NCI-H2107 treated with DMSO at 0.1 percent for 48 hours (cell line): ENCODE measurements around the gene ANKRD10.
A peak's percentile ranks its signal among the peaks of the same experiment; 100 is the strongest.

ENCODE experiments used
- DNase-seq: peaks from one replicate; lab custom pipeline; 2025; ENCODE audit not compliant: unreplicated experiment; lab: John Stamatoyannopoulos, UW

The ANKRD10 gene

DNA sequence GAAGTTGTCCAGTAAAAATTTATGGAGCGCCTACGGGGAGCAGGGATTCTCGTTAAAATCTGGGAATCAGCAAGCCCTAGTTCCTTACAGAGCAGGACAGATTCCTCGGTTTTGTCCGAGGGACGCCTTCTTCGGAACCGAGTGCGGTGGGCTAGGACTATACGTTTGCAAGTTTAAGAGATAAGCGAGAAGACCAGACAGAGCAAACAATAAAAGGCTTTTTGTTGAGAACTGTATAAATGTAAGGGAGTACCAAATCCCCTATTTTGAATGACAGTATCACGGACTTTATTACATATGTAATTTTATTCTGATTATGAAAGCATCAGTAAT is 971 bp upstream of the ANKRD10 start:
- no peak for DNase-seq

DNA sequence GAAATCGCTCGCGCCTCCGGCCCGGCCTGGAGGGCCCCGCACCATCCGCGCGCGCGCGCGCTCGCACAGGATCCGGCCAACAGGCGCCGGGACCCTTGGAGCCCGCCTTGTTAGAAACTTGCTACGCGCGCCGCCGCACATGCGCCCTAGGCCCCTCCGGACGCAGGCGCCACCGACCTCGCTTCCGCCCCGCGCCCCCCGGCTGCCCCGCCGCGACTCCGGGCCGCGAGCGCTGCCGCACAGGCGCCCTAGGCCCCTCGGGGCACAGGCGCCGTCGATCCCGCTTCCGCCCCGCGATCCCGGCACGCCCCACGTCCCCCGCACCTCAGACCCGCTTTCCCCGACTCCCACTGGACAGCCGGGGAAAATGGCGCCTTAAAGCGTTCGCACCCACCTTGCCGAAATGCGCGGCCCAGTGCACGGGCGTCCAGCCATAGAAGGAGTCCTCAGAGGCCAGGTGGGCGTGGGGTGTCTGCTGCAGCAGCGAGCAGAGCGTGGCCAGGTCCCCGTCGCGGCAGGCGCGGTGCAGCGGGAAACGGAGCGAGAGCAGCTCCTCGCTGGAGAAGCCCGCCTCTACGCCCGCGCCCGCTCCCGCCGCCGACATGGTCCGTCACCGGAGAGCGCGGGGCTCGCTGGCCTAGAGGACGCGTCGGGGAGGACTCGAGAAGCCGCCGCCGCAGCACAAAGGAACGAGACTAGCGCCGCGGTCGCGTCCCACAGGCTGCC is 375 bp downstream of the ANKRD10 start:
- peak; percentile 13 for DNase-seq

DNA sequence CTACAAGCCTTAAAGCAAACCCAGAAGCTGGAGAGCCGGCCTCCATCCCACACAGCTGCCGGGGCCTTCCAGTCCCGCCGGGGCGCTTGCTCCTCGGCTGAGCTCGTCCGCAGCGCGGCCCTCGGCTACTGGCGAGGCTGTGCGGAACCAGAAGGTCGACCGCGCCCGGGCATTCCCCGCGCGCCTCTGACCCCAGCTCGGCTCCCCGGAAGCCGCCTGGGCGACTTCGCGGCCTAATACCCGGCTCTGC is 863 bp downstream of the ANKRD10 start:
- DNase-seq = no peak

DNA sequence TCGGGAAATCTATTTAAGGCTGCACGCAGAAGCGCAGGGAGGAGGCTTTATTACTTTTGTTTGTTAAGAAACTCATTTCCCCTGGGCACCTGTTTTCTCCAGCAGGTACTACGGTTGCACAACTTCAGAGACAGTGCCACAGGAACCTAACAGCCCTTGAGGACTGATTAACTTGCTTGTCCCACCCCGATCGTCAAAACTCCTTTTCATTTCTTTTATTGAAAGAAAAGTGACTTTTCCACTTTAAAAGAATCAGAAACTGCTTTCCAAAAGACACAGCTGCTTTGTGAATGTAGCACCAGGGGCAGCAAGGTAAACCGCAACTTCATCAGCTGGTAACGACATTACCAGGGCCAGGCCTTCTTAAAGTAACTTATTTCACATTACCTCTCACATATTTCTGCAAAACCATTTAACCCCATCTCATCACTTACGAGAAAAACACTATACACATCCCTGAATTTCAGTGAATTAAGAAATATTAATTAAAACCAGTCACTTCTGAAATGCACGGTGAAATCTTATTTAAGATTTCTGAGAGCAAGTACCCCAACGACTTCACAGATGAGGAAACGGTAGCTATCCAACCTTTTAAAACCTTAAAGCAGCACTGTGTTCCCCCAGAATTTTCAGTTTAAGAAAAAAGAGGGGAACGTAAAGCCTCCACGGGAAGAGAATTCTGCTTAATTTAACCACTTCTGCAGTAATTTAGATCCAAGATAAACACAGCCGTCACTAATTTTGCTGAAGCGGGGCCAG is 1.4 kb downstream of the ANKRD10 start:
- DNase-seq = peak; percentile 21

DNA sequence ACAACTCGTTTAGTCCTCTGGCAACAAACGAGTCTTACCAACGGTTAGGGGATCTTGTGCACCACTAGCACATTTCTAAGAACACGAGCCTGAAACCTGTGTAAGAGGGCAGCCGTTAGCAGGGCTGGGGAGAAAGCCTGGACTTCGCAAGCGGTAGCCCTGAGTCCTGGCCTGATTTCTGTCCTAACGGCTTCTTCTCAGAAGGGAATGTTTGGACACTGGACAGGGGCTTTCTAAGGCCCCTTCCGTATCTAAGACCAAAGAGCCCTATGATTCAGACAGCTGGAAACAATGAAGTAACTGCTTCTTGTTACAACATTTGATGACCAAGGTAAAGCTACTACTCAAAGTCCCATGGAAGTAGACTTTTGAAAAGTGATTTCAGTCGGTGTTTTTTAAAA is 2.2 kb downstream of the ANKRD10 start:
- no peak for DNase-seq

DNA sequence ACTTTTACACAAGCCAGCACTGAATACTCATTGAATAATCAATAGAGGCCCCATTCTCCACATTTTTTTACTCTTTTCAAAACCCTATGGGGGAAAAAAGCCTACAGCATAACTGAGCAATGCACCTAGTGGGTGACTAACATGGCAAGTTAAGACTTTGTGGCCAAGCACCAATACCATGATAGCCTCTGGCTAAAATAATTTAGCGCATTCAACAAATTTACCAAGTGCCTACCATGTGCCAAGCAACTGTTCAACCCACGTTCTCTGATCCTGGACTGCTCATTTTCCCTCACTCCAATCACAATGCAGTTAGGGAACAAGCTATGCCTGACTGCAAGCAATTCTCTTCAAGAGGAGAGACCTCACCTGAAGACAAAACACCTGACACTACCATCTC is 3.0 kb downstream of the ANKRD10 start:
- no peak for DNase-seq

DNA sequence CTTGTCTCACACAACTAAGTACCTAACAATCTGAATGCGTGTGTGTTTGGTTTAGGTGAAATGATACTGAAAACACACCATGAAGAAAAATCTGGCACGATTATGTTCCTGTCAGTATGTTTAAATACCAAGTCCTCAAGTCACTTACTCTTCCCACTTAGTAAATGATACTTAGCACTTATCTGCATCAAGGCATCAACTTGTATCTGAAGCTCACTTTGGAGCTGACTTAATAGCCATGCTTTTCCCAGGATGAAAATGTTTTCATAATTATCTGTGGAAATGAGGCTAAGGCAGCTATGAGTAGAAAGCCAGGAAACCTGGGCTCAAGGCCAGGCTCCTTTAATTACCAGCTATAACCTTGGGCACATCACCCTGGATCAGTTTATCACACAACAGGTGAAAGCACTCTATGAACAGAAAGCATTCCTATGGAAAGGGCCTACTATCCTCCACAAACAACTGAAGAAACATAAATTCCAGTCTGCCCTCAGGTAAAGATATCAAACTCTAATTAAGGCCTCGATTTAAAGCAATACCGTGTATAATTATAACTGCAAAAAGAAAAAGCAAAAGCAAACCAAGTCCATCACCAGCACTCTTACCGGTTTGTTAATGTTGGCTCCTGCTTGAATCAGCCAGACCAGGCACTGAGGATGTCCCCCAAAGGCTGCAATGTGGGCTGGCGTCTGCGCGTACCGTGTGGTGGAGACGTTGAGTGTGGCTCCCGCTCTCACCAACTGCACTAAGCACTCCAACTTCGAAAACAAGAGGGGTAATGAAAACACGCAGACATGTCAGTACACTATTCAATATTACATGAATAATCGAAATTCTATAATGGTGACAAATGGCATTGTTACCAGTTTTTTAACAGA is 4.6 kb downstream of the ANKRD10 start:
- no peak for DNase-seq

DNA sequence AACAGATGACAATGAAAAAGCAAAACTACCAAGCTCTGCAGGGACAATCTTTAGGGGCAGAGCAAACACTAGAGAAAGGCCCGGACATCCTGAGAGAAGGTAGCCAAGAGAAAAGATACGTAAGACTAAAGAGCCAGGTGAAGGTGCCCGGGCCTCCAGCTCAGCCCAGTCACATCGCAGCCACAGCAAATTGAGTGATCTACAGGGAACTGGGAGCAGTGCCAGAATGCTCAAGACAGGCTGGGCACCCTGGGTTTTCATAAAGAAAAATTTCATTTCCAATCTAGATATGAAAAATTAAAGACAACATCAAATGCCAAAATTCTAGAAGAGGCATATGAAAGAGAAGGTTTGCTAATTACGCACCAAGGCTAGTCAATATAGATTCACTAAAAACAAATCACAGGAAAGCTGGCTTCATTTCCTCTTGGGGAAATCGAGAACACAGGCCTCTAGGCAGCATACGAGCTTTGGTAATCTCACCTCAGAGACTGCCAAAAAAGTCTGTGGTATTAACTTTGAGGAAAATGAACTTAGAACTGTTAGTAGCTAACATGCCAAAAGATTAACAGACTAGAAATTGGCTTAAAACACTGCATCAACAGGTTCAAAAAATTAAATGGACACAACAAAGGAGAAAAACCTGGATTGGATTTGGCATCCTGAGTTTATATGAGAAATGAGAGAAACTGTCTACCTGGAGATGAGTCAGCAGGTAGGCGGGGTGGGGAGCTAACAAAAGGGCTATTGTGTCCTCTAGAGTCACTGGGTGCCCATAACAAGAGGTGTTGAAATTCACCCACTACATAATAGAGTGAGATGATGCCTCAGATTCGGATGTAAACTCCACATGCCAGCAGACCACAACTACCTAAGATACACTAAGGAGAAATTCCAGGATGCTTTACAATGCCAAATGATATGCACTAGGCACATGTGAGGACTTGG is 6.6 kb downstream of the ANKRD10 start:
- peak; percentile 45 for DNase-seq

DNA sequence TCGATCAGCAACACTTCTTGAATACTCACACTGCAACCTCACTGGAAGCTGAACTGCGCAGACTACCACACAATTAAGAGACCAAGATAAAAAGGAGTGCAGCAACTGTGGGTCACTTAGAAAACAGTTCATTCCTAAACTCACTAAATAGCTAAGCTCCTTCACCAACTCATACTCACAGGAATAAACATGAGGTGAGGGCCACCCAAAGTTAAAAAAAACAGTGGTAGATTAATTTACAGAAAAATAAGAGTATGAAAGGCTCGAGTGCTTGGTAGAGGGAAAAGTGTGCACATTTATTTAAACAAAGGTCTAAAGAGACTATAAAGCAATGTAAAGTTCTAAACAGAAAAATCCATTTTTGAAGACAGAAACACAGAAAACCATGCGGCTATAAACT is 7.6 kb downstream of the ANKRD10 start:
- DNase-seq = no peak

DNA sequence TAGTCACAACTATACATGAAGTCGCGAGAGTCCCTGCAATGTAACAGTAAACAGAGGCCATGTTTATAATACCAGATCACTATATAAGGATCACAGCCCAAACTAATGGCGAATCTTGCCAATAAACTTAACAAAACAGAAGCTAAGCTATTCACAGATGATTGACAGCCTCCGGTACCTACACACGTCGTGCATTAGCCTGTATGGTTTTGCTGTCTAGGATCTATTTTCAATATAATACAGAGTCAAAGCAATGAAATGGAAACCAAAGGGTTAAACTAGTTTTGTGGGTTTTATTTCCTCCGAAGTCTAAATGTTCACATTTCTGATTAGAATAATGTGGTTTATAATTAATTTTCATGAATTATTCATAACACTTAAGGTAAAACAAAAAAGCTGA is 10.1 kb downstream of the ANKRD10 start:
- no peak for DNase-seq

DNA sequence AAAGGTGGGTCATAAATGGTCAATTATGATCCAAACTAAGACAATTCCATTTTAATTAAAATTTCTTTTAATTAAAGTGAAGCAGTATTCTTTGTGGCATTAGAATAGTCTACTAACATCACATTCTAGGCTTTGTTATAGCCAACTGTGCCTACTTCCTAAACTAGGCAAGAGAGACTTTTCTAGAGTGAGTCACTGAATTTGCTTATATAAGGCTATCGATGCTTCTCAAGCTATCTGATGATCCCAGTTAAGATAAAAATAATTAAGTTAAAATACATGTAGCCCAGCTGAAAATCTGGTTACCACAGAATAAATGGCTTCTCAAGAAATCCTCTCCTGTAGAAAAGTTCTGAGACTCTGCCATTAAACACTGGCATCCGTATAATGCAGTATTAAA is 12.5 kb downstream of the ANKRD10 start:
- no peak for DNase-seq

DNA sequence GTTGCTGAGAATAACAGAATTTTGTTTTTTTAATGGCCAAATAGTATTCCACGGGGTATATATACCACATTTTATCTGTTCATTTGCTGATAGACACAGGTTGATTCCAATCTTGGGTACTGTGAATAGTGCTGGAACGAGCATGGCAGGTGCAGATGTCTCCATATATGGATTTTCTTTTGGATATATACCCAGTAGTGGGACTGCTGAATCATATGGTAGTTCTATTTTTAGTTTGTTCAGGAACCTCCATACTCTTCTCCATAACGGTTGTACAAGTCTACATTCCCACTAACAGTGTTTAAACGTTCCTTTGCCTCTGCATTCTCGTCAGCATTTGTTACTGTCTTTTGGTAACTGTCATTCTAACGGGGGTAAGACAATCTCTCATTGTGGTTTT is 17.3 kb downstream of the ANKRD10 start:
- no peak for DNase-seq

DNA sequence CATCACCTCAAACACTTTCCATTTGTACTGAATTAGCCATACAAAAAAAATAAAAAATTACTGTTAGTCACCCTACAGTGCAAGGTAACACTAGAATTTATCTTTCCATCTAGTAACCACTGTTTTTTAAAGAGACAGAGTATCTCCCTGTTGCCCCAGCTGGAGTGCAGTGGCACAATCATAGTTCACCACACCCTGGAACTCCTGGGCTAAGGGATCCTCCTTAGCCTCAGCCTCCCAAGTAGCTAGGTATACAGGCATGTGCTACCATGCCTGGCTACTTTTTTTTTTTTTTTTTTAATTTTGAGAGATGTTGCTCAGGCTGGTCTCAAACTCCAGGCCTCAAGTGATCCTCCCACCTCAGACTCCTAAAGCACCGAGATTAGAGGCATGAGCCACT is 17.9 kb downstream of the ANKRD10 start:
- no peak for DNase-seq

DNA sequence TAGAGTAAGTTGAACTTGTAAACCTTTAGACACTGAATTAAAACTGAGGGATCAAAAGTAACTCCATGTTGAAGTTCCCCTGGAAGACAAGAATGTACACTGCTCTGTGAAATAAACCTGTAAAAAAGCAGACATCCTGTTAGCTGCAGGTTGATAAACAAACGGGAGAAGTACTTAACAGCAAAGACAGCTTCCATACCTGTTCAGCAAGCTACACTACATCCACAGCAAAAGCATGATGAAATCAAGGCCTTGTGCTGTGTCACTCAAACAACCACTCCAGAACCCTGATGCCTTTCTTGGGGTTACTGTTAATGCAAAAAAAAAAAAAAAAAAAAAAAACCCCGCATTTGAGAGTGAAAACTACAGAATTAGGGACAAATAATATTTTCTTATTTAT is 20.8 kb downstream of the ANKRD10 start:
- DNase-seq = no peak

DNA sequence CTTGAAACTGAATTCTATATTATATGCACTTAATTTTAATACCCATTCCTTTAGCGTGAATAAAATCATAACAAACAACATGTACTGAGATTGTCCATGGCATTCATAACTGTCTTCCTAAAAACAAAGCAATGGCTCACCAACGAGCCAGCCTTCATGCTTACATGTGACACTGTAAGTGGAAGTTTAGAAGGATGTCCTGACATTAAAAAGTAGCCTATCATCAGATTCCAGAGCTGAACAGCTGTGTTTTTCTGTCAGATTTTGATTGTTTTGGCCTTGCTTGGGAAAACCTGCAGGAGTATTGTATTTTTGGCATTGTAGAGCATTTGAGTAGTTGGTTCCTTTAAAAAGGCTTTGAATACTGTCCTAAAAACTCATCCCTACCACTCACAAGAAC is 21.3 kb downstream of the ANKRD10 start:
- no peak for DNase-seq

DNA sequence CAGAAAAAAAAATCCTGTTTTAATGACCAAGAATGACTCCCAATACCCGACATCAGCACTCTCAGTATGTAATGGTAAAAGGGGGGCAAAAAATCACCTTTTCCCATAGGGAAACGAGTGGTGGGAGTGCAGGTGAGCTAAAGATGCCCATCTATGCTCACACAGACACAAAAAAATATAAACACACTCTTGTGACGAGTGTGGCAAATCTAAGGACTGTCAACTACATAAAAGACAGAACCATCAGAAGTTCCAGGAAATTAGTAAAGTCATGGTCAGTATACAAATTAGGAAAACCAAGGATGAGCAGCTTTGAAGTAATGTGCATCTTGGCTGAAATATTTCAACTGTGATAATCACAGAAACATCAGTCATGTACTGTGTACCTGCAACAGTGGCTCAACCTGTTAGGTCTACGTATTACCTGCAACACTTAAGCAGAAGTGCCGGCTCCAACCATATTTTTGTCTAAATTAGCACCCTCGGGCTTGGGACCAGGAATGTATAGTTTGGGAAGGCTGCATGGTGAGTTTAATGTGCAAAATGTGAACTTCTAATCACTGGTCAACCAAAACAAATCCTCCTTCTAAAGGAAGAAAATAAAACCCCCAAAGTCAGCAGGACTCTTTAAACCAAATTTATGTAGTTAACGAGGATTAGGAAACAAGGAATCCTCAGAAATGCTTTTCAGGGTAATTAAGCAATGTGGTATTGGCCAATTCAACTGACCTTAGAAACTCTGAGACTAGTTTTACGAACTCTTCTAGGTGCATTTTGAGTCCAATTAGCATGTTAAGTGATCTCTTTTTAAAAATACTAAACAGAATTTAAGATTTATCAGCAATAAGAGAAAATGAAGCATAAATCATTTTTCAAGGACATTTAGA is 24.3 kb downstream of the ANKRD10 start:
- no peak for DNase-seq

DNA sequence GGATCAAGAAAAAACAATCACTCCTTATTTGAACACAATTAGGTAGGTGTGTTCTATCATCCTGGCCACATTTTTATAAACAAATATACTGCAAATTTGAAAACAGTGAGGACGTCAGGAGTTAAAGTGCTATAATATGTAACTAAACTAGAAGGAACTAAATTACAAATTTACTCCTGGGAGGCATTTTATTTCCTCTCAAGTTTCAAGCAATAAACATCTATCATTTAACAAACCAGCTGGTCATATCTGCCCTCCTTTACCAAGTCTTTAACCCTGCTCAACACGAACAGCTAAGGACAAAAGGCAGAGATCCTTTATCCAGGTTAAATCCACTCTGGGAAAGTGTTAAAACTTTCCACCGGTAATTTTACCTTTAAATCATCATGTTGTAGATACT is 26.5 kb downstream of the ANKRD10 start:
- DNase-seq = no peak

DNA sequence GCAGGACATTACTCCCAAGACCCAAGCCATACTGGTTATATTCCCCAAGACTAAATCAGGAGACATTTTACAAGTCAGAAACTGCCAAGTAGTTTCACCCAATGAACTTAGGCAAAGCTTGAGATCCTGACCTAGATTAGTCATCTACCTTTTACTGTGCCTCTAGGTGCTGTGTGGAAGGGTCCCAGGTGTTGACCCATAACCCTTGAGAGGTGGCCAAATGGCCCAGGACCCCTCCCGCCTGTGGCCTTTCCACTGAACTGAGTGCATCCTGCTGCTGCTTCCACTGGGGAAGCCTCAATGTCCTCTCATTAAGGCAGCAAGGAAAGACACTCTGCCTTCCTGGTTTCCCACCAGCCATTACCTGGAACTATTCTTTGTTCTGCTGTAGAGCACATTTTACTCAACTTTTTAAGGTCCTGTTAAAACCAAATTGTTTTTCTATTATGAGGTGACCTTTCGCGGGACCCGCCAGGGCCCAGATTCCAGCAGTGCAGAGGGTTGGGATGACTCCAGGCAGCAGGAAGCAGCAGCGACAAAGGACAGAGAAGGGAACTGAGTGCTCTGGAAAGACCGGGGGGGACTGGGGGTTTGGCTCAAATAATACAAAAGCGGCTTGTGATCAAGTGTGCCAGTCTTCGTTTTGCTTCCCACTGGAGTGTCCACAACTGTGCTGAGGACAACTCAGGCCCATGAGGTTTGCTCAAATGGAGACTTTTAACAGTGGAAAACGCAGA is 27.1 kb downstream of the ANKRD10 start:
- DNase-seq = no peak

DNA sequence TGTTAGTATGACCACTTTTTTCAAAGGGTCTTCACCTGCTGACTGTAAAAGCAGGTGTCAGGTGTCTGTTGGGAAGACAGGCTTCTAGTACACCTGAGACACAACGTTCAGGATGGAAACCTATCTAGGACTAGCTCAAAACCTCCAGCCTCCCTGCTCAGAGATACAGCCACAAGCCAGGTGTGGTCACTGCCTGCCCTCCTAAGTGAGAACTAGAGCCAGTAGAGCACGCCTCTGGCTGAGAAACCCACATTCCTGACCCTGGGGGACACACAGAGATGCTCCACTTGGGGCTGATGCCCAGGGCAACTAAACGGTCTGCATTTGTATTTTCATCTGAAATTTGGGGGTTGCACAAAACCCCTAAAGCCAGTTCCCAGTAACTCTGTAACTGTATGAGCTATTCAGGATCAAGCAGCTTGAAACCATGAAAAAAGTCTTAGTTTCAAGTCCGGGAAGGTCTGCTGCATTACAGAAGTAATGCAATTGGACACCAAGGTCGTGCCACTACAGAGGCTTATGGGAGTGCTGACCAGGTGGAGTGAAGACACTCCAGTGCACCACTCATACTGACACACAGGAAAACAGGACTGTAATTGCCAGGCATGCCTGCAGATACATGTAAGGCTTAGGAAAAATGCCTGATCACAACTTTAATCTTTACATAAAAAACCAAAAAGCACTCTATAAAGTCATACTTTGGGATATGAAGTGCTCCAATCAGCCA is 27.8 kb downstream of the ANKRD10 start:
- no peak for DNase-seq
